NCI-H2227 treated with DMSO at 0.1 percent for 48 hours (cell line): ENCODE data around the gene SETMAR.
"Not testable (repeated sequence)": the region's sequence is repeated elsewhere in the genome, so short reads cannot be mapped to it uniquely, and the experiment has no call there.

Source experiments
- DNase-seq: peaks from one replicate; lab custom pipeline; 2025; lab: John Stamatoyannopoulos, UW

Gene SETMAR

DNA sequence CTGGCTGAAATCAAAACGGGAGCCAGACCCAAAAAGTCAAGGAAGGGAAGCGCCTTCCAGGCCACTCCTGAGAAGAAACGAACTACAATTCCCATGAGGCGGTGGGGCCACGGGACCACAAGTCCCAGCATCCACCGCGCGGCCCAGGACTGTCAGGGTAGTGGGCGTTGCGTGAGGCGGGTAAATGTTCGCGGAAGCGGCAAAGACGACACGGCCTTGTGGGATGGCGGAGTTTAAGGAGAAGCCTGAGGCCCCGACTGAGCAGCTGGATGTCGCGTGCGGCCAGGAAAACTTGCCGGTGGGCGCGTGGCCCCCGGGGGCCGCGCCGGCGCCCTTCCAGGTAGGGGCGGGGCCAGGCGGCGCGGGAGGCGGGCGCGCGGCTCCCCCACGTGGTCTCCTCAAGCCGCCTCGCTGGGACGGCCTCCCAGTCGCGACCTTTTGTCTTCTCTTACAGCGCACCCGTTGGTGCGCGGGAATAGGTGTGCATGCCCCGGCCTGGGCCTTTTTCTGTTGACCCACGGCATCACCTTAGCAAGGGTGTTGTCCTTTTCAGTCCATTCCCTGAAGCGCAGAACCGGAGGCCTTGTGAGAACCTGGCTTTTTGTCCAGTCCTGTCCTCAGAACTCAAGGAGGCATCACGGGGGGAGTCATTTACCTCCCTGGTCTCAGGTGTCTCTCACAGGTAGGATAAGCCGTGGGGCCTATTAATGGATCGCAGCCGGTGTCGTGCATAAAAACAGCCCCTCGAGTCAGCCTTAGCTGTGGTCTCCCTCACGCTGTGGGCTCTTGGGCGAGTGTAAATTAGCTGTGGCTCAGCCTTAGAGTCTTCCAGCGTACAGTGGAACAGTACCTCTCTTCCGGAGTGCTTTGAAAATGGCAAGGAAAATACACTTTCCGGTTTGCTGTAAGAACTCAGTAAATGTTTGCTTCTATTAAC lies at the start of gene SETMAR:
SETMAR (plus strand) TSS at position 183 of the 937 bp plus-strand sequence; CDS start at position 185, 2 bp downstream.
- peak; percentile 74 for DNase-seq

DNA sequence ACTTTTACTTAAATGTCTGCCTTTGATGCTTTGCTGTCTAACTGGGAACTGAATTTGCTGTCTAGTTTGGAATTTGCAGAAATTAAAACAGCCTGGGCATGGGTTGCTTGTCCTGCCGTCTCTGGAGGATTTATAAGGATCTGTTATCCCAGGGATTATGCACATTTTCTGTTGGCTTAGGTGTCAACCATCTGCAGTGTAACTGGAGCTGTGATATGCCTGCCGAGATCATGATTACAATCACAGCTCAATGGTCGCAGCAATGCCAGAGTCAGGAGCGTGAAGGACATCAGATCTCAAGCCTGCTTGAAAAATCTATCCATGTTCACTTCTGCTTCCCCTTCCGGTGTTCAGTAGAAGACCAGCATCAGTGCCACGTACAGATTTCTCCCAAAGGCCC lies 41.8 kb upstream of the SETMAR start:
- no peak for DNase-seq

DNA sequence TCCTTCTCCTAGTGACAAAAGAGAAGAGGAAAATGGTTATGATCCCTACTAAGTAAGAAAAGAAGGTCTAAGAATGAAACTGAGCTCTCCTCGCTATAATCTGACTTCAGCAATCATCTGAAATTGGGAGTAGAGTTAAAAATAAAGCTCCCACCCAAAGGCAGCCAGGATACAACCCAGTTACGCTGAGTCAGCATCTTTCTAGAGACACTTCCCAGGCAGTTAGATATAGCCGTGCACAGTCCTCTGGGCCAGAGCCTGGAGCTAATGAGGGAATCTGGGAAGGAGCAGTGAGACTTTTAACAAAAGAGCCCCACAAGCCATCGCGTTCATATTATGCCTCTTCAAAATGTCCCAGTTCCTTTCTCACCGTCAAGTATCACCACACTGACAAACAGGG lies 39.1 kb upstream of the SETMAR start:
- no peak for DNase-seq

DNA sequence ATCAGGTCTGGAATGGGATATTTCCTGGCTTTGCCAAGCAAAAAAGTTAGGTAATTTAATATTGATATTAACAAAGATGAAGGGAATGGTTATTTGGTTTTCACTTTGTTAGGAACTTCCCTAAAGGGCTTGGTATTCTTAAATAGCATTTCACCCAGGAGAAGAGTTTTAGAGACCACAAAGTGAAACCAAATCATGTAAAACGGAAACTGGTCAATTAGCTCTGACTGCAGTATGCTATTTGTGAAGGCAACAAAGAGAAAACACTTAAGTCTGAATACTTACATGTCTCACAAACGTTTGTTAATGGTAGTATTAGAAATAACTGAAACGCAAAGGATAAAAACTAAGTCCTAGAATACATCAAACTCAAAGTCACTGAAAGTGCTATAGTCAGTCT lies 32.4 kb upstream of the SETMAR start:
- DNase-seq: no peak

DNA sequence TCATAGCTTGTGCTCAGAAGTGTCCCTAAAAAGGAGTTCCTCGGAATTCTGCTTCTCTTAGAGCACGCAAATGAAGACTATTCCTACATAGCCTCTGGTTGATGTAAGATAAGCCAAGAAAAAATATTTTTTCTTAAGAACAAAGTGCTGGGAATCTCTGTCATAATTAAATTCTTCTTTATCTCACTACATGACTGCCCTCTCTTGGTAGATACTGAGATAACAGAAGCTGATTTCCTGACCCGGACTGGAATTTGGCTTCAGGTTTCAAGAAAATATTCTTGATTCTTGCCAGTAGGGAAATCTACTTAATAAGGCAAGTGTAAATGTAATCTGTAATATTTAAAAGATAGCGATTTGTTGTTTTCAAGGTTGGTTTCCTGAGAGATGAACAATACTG lies 31.3 kb upstream of the SETMAR start:
- no peak for DNase-seq

DNA sequence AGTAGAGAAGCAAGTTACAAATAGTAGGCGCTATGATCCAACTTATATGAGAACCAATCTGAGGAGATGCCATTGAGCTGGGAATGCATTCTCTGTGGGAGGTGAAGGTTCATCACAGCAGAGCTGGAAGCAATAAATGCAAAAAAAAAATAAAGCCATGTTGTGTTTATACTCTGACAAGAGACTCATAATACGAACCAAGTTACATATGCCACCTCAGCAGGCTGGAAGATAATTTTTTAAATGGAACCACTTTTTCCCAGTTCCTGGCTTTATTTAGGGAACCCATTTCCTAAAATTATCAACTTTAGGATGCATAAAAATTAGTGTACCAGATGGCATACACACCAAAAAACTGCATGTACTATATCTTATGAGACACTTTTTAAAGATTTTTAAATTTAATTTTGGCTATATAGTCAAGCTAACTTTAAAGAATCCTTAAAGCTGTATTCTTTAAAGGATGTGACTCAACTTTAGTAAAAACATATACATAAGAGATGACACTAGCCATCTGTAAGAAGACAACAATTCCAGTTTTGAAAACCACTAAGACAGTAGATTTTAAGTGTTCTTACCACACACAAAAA lies 23.6 kb upstream of the SETMAR start:
- DNase-seq: no peak

DNA sequence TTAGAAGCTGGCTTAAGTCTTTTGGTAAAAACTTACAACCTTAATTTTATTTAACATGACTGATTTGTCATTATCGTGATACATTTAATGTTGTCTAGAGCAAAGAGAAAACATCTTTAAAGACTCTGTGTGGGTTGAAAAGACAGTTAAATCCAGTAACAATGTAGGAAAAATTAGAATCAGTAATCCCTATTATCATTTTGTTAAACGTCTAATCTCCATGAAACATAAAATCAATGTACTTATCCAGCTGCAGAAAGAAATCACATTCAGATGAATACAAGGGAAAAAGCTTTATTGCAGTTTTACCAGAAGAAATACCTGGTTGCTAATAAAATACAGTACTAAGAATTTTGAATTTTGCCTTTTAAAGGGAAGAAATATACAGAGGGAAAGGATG lies 21.2 kb upstream of the SETMAR start:
- DNase-seq: no peak

DNA sequence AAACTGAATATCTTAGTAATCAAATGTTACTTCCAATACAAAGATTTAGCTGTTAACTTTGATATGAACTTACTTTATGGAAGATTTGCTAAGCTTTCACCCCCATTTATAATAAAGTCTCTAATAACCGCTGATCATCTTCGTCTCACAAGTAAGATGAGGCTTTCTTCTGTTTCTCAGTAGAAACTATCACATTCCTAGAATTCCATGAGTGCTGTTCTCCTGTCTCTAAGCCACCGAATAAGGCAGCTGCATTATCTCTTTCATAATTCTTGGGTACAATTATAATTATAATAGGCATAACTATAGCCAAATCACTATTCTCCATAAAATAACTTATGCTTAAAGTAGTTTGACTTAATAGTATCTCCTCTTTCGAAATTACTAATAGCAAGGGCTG lies 18.3 kb upstream of the SETMAR start:
- DNase-seq: no peak

DNA sequence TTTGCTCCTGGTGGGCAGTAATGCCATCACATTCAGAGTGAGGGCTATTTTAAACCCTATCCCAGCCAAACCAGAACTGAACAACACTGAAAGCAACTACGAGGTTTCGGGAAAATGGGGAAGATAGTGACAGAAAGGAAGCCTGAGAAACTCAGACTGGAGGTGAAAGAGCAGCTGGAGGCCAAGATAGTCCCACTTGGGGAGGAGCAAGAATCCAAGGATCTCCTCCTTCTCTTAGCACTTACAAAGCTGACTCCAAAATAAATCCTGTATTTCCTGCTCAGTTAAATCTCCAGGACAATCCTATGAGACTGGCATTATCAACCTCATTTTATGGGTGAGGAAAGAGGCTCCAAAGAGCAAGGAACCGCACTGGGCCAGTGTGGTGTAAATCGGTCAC lies 14.1 kb upstream of the SETMAR start:
- DNase-seq: no peak

DNA sequence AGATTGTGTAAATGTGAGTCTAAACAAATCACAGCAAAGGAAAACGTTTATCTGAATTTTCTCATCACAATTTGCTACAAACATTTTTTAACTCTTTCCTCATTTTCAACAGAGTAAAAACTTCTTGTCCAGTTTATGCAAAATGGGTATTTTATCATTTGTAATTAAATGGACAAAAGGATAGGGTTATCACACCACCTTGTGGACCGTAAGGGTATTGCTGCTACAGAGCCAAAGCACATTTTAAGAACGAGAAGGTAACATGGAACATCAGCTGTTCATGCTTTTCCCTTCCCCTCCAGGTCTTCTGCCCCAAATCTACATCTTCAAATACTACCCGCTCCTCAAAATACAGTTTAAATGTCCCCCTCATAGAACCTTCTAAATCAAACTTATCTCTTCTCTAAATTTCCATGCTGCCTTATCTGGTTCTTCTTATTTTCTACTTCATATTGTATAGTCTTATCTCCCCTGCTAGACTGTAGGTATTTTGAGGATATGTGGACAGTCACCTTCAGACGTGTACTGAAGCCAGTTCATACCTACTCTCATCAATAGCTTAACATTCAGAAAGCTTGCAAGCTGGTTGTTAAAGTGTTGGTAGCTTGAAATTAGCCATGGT lies 12.8 kb upstream of the SETMAR start:
- no peak for DNase-seq

DNA sequence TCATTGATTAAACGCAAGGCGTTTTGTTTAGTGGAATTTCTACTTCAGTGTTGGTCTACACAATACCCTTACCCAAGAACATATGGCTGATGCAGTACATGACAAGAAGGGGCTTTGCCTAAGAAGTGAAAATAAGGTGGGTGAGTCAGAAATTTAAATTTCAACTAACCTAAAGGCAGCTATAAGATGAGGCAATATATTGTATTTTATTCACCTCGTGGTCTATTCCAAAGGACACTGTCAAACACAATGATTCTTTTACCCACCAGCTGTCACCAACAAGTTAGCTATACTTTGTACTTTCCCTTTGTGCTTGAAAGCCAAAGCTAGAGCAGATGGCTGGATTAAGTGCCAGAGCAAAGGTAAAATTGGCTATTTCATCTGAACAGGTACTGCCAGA lies 10.9 kb upstream of the SETMAR start:
- DNase-seq: no peak

DNA sequence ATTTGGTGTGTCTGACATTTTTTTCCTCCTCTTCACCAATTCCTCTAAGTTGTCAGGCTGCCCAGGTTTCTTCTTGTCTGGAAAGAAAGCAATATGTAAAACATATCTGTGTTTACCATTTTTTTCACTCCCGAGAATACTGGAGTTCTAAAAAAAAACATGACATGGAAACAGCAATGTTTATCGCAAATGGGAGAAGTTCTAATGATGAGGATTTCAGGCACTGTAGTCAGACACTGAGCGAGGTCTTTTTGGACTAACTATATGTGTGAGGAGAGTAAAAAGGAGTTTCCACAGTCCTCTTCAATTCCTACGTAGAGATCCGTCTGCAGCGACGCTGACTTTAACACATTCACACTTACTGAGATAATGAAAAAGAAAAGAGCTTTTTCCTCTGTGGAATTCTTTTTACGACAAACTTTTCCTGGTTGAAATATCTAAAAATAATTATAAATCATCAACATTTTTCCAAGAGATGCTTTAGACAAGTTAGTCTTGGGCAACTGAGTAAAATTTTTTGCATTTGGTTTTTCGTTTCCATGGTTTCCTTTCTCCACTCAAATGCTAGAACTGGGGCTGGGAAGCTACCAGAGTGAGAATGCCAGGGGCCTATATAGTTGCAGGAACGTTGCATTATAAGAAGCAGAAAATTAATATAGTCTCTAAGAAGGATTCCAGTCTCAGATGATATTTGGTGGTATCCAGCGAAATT lies 8.4 kb upstream of the SETMAR start:
- DNase-seq: no peak

DNA sequence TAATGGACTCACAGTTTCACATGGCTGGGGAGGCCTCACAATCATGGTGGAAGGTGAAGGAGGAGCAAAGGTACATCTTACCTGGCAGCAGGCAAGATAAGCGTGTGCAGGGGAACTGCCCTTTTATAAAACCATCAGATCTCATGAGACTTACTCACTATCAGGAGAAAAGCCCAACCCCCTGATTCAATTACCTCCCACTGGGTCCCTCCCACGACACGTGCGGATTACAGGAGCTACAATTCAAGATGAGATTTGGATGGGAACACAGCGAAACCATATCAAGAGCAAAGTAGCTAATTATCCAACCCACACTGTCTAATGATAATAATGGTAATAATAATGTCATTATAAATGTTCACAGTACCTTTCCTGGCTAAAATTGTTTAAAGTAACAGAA lies 6.7 kb upstream of the SETMAR start:
- not testable (repeated sequence) for DNase-seq

DNA sequence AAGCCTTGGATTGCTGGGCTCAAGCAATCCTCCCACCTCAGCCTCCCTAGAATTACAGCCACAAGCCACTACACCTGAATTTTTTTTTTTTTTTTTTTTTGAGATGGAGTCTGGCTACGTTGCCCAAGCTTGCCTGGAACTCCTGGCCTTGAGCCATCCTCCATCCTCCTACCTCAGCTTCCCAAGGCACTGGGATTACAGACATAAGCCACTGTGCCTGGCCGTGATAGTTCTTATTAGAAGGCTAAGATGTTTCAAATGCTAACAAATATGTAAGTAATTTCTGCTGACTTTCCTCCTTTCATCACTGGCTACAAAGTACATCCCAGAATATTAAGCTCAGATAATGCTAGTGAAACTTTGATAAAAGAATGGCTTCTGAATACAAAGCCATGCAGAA lies 5.7 kb upstream of the SETMAR start:
- DNase-seq: no peak

DNA sequence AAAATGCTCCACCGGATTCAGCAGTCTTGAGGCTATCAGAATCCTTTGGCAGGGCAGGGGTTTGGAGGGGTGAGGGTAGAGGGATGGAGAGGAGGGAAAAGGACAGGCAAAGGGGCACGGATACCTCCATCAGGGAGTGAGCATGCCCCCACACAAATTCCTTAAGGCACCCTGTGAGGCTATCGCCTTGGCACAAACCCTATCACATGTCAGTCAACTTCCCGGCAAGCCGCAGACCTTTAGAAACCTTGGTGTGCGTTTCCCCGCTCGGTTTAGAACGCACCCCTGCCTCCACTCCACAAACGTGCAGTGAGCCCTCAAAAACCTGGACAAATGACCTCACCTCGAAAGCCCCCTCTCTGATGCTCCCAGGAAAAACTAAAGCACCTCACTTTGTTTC lies 422 bp upstream of the SETMAR start:
- no peak for DNase-seq

DNA sequence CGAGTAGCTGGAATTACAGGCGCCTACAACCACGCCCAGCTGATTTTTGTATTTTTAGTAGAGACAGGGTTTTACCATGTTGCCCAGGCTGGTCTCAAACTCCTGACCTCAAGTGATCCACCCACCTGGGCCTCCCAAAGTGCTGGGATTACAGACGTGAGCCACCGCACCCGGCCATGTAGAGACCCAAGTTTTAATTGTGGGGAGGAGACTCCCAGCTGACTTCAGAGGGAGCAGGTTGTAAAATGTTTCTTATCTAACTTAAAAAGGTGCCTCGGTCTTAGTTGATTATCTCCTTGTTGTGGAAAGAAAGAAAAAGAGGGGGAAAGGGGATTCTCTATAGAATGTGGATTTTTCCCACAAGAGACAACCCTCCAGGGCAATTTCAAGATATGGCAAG lies 2.0 kb downstream of the SETMAR start:
- not testable (repeated sequence) for DNase-seq

DNA sequence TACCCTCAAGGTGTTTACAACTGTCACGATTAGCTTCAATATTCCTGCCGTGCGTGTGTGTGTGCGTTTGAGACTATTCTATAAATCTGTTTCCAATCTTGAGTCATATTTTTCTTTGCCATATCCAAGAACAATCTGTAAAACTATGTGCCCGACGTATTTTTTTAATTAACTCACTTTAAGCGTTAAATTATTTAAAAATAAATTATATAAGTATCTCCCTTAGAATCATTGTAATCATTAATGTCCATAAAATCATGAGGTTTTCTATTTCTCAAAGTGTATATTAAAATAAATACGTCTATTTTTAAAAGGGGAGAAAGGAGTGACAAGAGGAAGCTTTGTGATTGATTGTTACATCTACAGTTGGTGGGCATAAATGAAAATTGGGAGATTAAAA lies 2.9 kb downstream of the SETMAR start:
- DNase-seq: no peak

DNA sequence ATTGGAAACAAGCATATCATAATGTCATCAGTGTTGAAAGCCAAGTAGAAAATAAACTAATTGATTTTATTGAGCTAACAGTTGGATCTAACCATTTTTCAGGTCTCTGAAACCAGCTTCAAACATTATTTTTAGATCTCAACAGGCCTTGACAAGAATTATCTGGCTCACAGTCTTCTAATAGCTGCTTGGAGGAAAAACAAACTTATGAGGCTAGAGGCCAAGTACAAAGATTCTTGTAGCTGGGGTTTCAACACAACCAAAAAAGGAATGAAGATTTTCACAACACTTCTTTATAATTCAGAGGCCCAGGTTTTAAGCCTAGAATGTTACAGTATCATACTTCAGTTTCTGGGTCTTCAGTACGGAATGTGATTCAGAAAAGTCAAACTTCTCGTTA lies 3.7 kb downstream of the SETMAR start:
- no peak for DNase-seq

DNA sequence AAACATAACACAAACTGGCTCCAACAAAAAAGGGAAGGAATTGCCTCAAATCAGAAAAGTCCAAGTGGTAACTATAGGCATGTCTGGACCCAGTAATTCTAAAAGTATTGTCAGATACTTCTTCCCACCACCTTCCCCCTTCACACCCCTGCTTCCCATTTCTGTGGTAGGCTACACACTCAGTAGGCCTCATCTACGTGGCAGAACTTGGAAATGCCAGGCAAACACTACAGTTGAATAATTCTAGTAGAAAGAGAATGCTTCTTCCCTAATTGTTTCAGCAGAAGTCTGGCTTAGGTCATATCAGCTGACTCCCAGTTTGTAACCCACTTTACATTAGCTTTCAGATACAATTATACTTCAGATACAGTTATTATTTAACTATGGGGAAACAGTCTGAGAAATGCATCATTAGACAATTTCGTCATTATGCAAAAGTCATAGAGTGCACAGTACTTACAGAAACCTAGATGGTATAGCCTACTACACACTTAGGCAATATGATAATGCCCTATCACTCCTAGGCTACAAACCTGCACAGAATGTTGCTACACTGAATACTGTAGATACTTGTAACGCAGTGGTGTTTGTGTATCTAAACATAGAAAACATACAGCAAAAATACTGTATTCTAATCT lies 6.4 kb downstream of the SETMAR start:
- DNase-seq: no peak

DNA sequence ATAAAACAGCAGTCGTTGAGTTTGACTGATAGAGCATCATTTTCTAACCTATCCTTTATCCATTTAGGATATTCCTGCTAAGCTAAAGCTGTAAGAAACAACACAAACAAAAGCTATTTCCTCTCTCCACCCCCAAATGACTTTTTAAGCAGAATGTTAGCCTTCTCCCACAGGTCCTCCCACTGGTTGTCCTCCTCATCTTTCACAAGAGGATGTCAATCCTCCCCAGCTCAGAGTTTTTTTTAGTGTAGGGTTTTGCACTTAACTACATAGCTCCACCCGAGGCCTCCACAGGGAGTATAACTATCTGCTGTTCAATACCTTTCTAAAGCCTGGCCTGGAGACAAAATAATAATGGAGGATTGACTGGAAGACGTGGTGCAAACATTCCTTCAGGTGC lies 7.8 kb downstream of the SETMAR start:
- no peak for DNase-seq

DNA sequence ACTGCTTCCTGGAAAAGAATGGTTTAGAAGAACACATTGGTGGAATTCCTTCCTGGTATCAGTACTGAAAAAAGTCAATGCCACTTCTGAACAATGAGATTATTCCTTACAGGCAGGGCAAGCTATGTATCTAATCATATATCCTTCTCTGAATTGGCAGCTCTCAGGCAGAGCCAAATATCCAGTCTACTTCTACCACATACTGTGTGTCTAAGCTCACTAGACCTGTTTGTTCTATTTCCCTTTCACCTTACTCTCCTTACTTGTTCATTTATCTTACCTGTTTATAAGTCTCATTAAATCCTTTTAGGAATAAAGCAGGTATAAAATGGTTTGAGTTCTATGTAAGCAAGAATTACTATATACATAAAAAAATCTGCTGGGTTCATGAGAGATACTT lies 8.3 kb downstream of the SETMAR start:
- no peak for DNase-seq
